ENCODE data around the gene DPYSL4.

The DPYSL4 gene

GRCh38 chr10:132195366-132196075, 8.8 kb downstream of the DPYSL4 start:
- DNase-seq (ENCODE audit: low read depth in 2 of 2) = no peak

- no peak for DNase-seq (ENCODE audit: low read depth in 2 of 2)
Measured at GRCh38 chr10:132196178-132197113, 9.7 kb downstream of the DPYSL4 start.

DNA sequence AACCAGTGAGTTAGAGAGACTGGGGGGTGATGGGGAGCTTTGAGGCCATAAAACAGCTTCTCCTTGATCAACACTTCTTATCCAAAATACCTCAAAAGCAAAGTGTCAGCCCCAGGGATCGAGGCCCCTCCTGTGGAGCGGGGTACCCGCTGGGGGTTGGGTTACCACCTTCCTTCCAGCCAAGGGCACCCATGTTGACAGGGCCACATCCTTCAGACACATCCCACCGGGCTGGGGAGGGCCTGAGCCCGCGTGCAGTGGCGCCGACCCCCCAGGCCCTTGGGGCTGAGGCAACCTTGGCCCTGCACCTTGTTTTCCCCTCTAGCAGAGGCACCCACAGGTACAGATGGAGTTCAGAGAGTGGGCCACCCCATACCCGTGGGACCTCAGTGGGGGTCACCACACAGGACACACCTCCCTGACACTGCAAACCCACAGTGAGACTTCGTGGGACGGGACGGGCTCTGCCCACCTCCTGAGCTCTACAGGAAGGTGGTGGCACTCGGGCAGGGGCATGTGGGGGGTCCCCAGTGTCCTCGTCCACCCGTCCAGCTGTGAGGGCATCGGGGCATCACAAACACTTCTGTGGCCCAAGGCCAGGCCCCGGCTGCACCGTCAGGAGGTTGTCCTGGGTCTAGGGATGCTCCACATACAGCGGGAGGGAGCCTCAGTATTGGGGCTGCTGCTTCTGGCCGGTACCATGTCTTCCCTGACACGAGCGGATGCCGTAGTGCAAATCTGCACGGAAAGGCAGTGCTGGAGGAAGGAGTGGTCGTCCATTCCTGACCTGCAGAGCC, 10.7 kb downstream of the DPYSL4 start:
- no peak for DNase-seq (ENCODE audit: low read depth in 2 of 2)

DNA sequence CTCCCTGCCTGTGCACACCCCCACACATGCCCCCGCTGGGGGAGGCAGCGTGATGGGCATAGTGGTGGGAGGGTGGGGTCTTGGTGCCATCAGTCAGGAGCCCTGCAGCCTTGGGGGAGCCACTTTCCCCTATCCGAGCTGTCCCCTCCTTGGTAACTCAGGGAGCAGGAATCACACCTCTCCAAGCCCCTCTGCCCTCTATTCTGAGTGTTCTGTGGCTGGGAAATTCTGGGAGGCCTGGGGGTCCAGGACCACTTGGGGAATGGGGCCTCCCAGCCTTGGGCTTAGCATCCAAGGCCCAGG, 11.3 kb downstream of the DPYSL4 start:
- no peak for DNase-seq (ENCODE audit: low read depth in 2 of 2)

DNA sequence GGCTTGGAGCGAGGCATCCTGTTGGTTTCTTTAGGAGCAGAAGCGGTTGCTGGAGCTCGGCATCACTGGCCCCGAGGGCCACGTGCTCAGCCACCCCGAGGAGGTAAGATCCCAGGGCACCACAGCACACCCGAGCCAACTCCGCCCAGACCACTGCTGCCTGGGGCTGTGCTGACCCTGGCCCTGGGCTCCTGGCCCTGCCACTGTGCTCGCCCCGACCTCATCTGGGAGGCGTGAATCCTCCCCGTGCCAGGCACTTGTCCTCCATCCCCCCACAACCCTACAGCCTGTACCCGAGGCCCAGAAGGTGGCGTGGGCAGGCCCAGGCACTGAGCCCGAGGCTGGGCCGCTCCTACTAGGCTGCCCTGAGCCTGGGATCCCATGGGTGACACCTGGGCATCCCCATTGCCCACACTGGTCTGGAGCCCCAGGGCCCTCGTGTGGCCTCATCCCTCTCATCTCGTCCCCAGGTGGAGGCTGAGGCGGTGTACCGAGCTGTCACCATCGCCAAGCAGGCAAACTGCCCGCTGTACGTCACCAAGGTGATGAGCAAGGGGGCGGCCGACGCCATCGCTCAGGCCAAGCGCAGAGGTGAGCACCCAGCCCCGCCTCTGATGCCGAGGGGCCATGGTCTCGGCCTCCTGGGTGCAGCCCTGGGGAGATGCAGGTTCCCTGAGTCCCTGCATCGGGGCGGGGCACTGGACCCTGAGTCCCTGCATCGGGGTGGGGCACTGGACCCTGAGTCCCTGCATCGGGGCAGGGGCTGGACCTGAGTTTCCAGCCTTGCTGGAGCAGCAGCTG, 11.8 kb downstream of the DPYSL4 start:
- no peak for DNase-seq (ENCODE audit: low read depth in 2 of 2)

- no peak for DNase-seq (ENCODE audit: low read depth in 2 of 2)
Measured at GRCh38 chr10:132199268-132199853, 12.6 kb downstream of the DPYSL4 start.

- DNase-seq (ENCODE audit: low read depth in 2 of 2) = no peak
Measured at GRCh38 chr10:132199854-132200311, 13.1 kb downstream of the DPYSL4 start.

GRCh38 chr10:132200344-132201110, 13.8 kb downstream of the DPYSL4 start:
- no peak for DNase-seq (ENCODE audit: low read depth in 2 of 2)

GRCh38 chr10:132201111-132201969, 14.6 kb downstream of the DPYSL4 start:
- no peak for DNase-seq (ENCODE audit: low read depth in 2 of 2)

DNA sequence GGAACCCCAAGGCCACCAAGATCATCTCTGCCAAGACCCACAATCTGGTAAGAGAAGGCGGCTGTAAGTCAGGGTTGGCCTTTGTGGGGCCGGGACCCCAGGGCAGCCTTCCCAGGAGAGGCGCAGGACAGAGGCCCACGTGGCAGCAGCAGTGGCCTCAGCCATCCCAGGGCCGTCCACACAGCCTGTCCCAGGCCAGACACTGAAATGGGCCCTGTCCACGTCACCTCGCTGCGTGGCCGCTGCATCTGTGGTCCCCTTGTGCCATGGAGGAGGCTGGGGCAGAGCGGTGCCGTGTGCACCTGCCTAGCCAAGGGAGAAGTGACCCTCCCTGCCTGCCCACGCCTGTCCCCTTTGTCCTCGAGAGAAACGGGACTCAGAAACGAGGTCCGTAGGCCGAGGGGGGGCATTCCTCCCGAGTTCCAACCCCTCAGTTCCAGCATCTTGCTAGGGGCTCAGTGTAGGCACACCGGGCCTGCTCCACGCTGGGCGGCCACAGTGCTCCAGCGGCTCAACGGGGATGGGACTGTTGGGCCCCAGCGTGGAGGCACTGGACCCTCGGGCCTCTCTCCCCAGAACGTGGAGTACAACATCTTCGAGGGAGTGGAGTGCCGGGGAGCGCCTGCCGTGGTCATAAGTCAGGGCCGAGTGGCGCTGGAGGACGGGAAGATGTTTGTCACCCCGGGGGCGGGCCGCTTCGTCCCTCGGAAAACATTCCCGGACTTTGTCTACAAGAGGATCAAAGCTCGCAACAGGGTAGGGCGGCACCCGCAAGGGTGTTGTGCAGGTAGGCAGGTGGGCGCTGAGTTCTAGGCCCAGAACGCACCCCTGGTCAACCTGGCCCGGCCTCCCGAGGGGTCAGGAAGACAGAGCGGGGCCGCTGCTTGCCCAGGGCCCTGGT, 15.6 kb downstream of the DPYSL4 start:
- no peak for DNase-seq (ENCODE audit: low read depth in 2 of 2)

- no peak for DNase-seq (ENCODE audit: low read depth in 2 of 2)
Measured at GRCh38 chr10:132203256-132204077, 16.7 kb downstream of the DPYSL4 start.

GRCh38 chr10:132204078-132204780, 17.5 kb downstream of the DPYSL4 start:
- DNase-seq (ENCODE audit: low read depth in 2 of 2) = no peak

DNA sequence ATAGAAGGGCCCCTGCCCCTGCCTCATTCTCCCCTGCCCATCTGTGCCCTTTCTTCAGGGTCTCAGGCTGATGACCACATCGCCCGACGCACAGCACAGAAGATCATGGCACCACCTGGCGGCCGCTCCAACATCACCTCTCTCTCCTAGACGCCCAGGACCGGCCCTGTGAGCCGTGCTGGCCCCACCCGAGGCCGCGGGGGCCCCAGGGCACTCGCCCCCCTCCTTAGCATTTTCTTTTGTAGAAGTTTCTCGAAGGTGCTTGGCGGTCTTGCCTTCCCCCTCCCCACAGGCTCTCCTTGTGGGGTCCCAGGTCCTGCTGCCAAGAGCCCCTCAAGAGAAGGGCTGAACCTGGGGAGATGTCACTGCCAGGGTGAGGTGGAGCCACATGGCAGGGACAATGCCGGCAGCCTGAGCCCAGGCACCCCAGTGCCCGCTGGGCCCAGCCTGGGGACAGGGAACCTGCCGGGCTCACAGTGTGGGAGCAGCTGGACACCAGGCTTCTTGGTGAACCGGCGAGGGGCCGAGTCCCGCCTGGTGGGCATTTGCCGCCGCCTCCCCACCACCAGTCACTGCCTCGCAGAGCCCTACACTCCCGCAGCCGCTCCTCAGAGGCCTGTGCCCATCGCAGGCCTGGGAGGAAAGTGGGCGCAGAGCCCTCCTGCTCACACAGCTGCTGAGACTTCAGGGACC, 18.2 kb downstream of the DPYSL4 start:
- no peak for DNase-seq (ENCODE audit: low read depth in 2 of 2)

DNA sequence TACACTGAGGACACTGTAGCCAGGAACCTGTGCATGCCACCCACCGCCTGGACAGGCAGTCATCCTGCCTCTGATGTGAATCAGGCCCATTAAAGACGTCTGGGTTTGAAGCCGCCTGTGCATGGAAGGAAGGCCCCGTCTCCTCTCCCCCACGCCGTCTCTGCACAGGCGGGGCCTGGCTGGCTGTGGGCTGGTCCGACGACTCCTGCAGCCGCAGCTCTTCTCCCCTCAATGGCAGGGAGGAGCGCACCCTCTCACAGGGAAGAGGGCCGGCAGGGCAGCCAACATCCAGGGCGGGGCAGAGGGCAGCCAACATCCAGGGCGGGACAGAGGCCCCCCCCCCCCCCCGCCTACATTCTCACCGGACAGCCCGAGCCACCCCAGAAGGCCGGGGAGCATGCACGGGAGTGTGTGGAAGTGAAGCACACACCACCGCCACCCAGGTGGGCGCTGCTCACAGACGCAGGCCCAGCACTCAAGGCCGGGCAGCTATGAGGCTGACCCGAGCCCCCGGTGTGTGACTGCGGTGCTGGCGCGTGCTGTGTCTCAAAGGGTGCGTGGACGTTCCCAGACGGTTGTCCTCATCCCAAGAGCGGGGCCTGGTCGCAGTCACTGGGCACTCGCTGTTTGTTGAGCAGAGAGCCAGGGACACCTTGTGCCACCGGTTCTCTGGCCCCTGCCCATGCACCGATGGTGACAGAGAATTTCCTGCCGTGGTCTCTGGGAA, 19.1 kb downstream of the DPYSL4 start:
- DNase-seq (ENCODE audit: low read depth in 2 of 2) = no peak

DNA sequence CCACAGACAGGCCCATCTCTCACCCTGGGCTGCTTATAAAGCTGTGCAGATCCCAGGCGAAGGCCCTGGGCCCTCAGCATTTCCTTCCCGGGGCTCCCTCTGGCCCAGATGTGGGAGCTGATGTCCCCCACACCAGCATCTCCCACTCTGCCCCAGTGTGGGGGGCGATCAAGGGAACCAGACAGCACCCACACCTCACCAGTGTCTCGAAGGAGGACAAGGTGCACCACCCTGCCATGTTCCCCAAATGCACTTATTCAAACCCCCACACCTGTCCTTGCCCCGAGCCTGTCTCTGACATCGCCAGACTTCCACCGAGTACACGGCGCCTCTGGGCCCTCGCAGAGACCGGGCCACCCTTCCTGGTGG, 19.6 kb downstream of the DPYSL4 start:
- no peak for DNase-seq (ENCODE audit: low read depth in 2 of 2)

All from activated CD4-positive, alpha-beta T cell treated with anti-CD3 and anti-CD28 coated beads for 24 hours (primary cell).